ENCODE measurements around the gene USE1. TPM values are rescaled to one million over a fixed set of nuclear protein-coding genes. Genes with fewer than 3 reads are reported as not detected.
A peak's percentile ranks its signal among the peaks of the same experiment; 100 is the strongest.

Gene USE1
- total RNA-seq, 2 donors from 2014 or later, result 24.5 to 30.3 TPM

- Histone ChIP-seq H3K4me1 (replicated peaks) (no peaks in the 10 kb centered on the region), H3K27ac (no peak overlapping the region), H3K4me3 (no peak overlapping the region), H3K36me3 (peaks cover 4 to 32% of the 10 kb centered on the region in 2 donors), H3K27me3 (replicated peaks; ENCODE audit: insufficient read depth) (no peaks in the 10 kb centered on the region), H3K9me3 (no peaks in the 10 kb centered on the region)
- DNase-seq (ENCODE audit: low spot score), result no peak
- TF ChIP-seq POLR2A (IDR thresholded peaks at IDR 0.05) (no peak), CTCF (IDR thresholded peaks at IDR 0.05) (no peak), POLR2AphosphoS5 (IDR thresholded peaks at IDR 0.05) (no peak)
- 80% methylated on average over 16 of the region's 16 CpGs for WGBS
- intact Hi-C loops (cut with DNase I), result no loop called here
Observed at GRCh38 chr19:17200408-17201079, 14.6 kb upstream of the USE1 start.

DNA sequence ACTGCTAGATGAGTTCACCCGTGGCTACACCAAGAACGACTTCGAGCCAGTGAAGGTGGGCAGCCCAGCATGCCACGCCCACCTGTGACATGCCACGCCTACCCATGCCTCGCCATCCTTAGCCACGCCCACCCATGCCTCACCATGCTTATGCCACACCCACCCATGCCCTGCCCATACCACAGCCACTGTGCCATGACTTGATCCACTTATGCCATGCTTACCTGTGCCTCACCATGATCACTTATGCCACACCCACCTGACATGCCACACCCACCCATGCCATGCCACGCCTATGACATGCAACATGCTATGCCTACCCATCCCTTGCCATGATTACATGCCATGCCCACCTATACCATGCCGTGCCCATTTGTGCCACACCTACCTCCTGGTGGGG is 12.9 kb upstream of the USE1 start:
- WGBS, result 84% methylated on average over 9 of the region's 9 CpGs
- peaks cover 4 to 32% of the 10 kb centered on the region in 2 donors for H3K36me3 ChIP-seq
- TF ChIP-seq CTCF (IDR thresholded peaks at IDR 0.05), result no peak
- DNase-seq (ENCODE audit: low spot score), result no peak
- no peak overlapping the region for H3K4me3 ChIP-seq
- H3K4me1 ChIP-seq (replicated peaks), result no peaks in the 10 kb centered on the region
- H3K27me3 ChIP-seq (replicated peaks; ENCODE audit: insufficient read depth), result no peaks in the 10 kb centered on the region
- H3K27ac ChIP-seq, result no peak overlapping the region
- intact Hi-C loops (cut with DNase I), result no loop called here
- H3K9me3 ChIP-seq, result no peaks in the 10 kb centered on the region

GRCh38 chr19:17202713-17203112 is 12.4 kb upstream of the USE1 start:
- DNase-seq (ENCODE audit: low spot score), result no peak
- TF ChIP-seq CTCF (IDR thresholded peaks at IDR 0.05), result no peak
- Histone ChIP-seq H3K9me3 (no peaks in the 10 kb centered on the region), H3K4me3 (no peak overlapping the region), H3K36me3 (peaks cover 4 to 30% of the 10 kb centered on the region in 2 donors), H3K4me1 (replicated peaks) (no peaks in the 10 kb centered on the region), H3K27ac (no peak overlapping the region), H3K27me3 (replicated peaks; ENCODE audit: insufficient read depth) (no peaks in the 10 kb centered on the region)
- 95% methylated on average over 17 of the region's 17 CpGs for WGBS
- intact Hi-C loops (cut with DNase I), result no loop called here

DNA sequence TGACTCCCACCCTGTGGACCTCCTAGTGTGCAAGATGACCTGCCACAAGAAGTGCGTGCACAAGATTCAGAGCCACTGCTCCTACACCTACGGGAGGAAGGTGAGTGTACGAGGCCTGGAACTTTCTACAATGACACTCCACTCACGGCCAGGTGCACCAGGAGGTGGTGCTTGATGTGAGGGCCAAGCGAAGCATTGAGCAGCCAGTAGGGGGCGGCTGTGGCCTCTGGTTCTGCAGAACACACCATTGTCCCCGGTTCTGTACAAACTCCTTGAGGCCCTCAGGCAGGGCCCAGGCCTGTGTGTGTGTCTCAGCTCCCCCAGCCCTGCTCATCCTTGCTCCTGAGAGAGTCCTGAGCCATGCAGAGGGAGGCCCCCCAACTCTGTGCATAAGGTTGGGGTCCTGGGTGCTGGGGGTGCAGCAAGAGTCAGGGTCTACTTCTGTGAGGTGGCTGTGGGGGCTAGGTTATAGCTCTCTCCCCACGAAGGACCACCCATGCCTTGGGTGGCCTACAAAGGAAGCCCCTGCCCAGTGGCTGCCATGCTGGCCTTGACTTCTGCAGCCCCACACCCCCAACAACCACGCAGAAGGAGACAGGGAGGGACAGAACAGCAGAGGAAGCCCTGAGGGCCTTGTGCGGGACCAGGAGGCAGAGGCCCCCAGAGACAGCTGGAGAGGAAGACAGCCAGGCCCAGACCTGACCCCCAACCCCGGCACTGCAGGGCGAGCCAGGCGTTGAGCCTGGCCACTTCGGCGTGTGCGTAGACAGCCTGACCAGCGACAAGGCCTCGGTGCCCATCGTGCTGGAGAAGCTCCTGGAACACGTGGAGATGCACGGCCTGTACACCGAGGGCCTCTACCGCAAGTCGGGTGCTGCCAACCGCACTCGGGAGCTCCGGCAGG is 9.7 kb upstream of the USE1 start:
- peak; percentile 46 for DNase-seq (ENCODE audit: low spot score)
- Histone ChIP-seq H3K36me3 (peaks cover 4 to 18% of the 10 kb centered on the region in 2 donors), H3K9me3 (no peaks in the 10 kb centered on the region), H3K27me3 (replicated peaks; ENCODE audit: insufficient read depth) (no peaks in the 10 kb centered on the region), H3K27ac (no peak overlapping the region), H3K4me1 (replicated peaks) (no peaks in the 10 kb centered on the region), H3K4me3 (no peak overlapping the region)
- TF ChIP-seq POLR2AphosphoS5 (IDR thresholded peaks at IDR 0.05) (peak; percentile 10), CTCF (IDR thresholded peaks at IDR 0.05) (peak in 3 of 4 experiments; percentile 45 to 72 (median 71)), POLR2A (IDR thresholded peaks at IDR 0.05) (no peak)
- 72% methylated on average over 17 of the region's 27 CpGs for whole genome bisulfite sequencing
- intact Hi-C loops (cut with DNase I), result loop anchor here (5.0 kb wide), 1 partner anchor 77 kb away; the partner anchor contains the start of gene ANKLE1

Data from prostate gland (tissue), 2 donors.